Left ventricle myocardium inferior (tissue), 1 donor: ENCODE results near the gene TOLLIP. TPM values are rescaled to one million over a fixed set of nuclear protein-coding genes. Genes with fewer than 3 reads are reported as not detected.
A peak's percentile ranks its signal among the peaks of the same experiment; 100 is the strongest.

Experiments
- DNase-seq: peaks from one replicate; pipeline ENCODE4 v3.0.0-alpha.2; 2020
- H3K27ac ChIP-seq: fragments of 200-600 bp; replicated peaks from 2 replicates; pipeline ENCODE4 v1.8.0; 2021
- H3K27me3 ChIP-seq: fragments of 200-600 bp; 2 replicates; pipeline ENCODE4 v1.8.0; 2021; ENCODE audit warnings: low read depth
- H3K36me3 ChIP-seq: fragments of 200-600 bp; 2 replicates; pipeline ENCODE4 v1.8.0; 2021
- H3K4me1 ChIP-seq: fragments of 200-600 bp; 2 replicates; pipeline ENCODE4 v1.8.0; 2021
- H3K4me3 ChIP-seq: fragments of 200-600 bp; 2 replicates; pipeline ENCODE4 v1.8.0; 2021; ENCODE audit warnings: mild to moderate bottlenecking, moderate library complexity
- H3K9me3 ChIP-seq: fragments of 200-600 bp; replicated peaks from 2 replicates; pipeline ENCODE4 v1.8.0; 2021
- CTCF ChIP-seq: fragments of 200-600 bp; IDR thresholded peaks from 2 replicates; pipeline ENCODE4 v1.8.0; 2021; ENCODE audit warnings: antibody characterized with exemption, mild to moderate bottlenecking, borderline replicate concordance
- intact Hi-C: fragments of 100-400 bp; cut with micrococcal nuclease; formaldehyde crosslinking; loops from one replicate; pipeline ENCODE4 v1.11.0; 2022
- total RNA-seq: library from RNA; stranded (reverse); fragmentation: NEBNext Ultra II Directional; extraction: Animal tissue kit (Norgen Biotek cat#: 25700); gene quantifications from one replicate; pipeline ENCODE4 v1.2.1, GENCODE V29; 2021
- donor health status: DM: no; HTN: yes; CAD: no; lungs with severe emphysema.

TOLLIP gene
- total RNA-seq, 1 donor from 2014 or later = 51.9 TPM

GRCh38 chr11:1306186-1307162 lies 3.0 kb downstream of the TOLLIP start:
- peaks cover 82% of the 10 kb centered on the region for H3K4me1 ChIP-seq
- no peak overlapping the region for H3K27ac ChIP-seq
- H3K27me3 ChIP-seq = no peaks in the 10 kb centered on the region
- no peak overlapping the region for H3K4me3 ChIP-seq
- no peak for DNase-seq
- no peak for TF ChIP-seq CTCF
- H3K36me3 ChIP-seq = peaks cover 7% of the 10 kb centered on the region
- intact Hi-C loops = no loop called here
- peaks cover 9% of the 10 kb centered on the region for H3K9me3 ChIP-seq

- TF ChIP-seq CTCF = no peak
- Histone ChIP-seq H3K9me3 (peaks cover under 1% of the 10 kb centered on the region), H3K4me3 (no peak overlapping the region), H3K27me3 (no peaks in the 10 kb centered on the region), H3K4me1 (peaks cover 84% of the 10 kb centered on the region), H3K27ac (no peak overlapping the region), H3K36me3 (peaks cover 7% of the 10 kb centered on the region)
- intact Hi-C loops = no loop called here
- no peak for DNase-seq
Measured at GRCh38 chr11:1305501-1306056, 3.9 kb downstream of the TOLLIP start.

- TF ChIP-seq CTCF = no peak
- Histone ChIP-seq H3K9me3 (no peaks in the 10 kb centered on the region), H3K27ac (no peak overlapping the region), H3K4me1 (peaks cover 83% of the 10 kb centered on the region), H3K27me3 (no peaks in the 10 kb centered on the region), H3K36me3 (peaks cover 7% of the 10 kb centered on the region), H3K4me3 (no peak overlapping the region)
- intact Hi-C loops = no loop called here
- no peak for DNase-seq
Measured at GRCh38 chr11:1305063-1305495, 4.4 kb downstream of the TOLLIP start.

- H3K27me3 ChIP-seq = no peaks in the 10 kb centered on the region
- H3K4me3 ChIP-seq = no peak overlapping the region
- H3K27ac ChIP-seq = peak overlapping the region; percentile 23
- H3K4me1 ChIP-seq = peaks cover 86% of the 10 kb centered on the region
- no peak for TF ChIP-seq CTCF
- no peak for DNase-seq
- H3K9me3 ChIP-seq = no peaks in the 10 kb centered on the region
- intact Hi-C loops = no loop called here
- peaks cover 7% of the 10 kb centered on the region for H3K36me3 ChIP-seq
Measured at GRCh38 chr11:1304380-1304779, 5.1 kb downstream of the TOLLIP start.

- Histone ChIP-seq H3K9me3 (no peaks in the 10 kb centered on the region), H3K4me3 (no peak overlapping the region), H3K27me3 (no peaks in the 10 kb centered on the region), H3K4me1 (peaks cover 86% of the 10 kb centered on the region), H3K36me3 (peaks cover 7% of the 10 kb centered on the region), H3K27ac (peak overlapping the region; percentile 23)
- no peak for DNase-seq
- intact Hi-C loops = no loop called here
- TF ChIP-seq CTCF = no peak
Measured at GRCh38 chr11:1303973-1304372, 5.5 kb downstream of the TOLLIP start.
